Mucosa of rectum (tissue), 2 donors: Measurements from ENCODE around the gene C1GALT1C1.
"Not testable (repeated sequence)": the region's sequence is repeated elsewhere in the genome, so short reads cannot be mapped to it uniquely, and the experiment has no call there.

Source experiments
- H3K27ac ChIP-seq, 2 donors: one replicate each; pipeline ENCODE4 v1.7.0; 2013; ENCODE audit warnings: inconsistent platforms in 2 of 2, low read depth in 2 of 2, low read length in 2 of 2
- H3K27me3 ChIP-seq, 2 donors: one replicate each; pipeline ENCODE4 v1.7.0; 2013; ENCODE audit warnings: low read length in 2 of 2; ENCODE audit not compliant: control insufficient read depth in 2 of 2, insufficient read depth in 2 of 2
- H3K36me3 ChIP-seq, 2 donors: one replicate each; pipeline ENCODE4 v1.7.0; 2013; ENCODE audit warnings: low read length in 2 of 2; ENCODE audit not compliant: control insufficient read depth in 2 of 2, insufficient read depth in 2 of 2
- H3K4me1 ChIP-seq, 2 donors: one replicate each; pipeline ENCODE4 v1.7.0; 2013; ENCODE audit warnings: low read length in 2 of 2, mild to moderate bottlenecking in 1 of 2; ENCODE audit not compliant: control insufficient read depth in 2 of 2, insufficient read depth in 2 of 2
- H3K4me3 ChIP-seq, 2 donors: one replicate each; pipeline ENCODE4 v1.7.0; 2013; ENCODE audit warnings: low read length in 2 of 2
- H3K9ac ChIP-seq, 2 donors: one replicate each; pipeline ENCODE4 v1.7.0; 2013; ENCODE audit warnings: low read length in 2 of 2, low read depth in 1 of 2, mild to moderate bottlenecking in 1 of 2
- H3K9me3 ChIP-seq, 2 donors: one replicate each; pipeline ENCODE4 v1.7.0; 2013; ENCODE audit warnings: low read length in 2 of 2; ENCODE audit not compliant: control insufficient read depth in 2 of 2
- donor health status: healthy.
- donor health status: Normal muscosa, but diverticular disease.

The C1GALT1C1 gene

DNA sequence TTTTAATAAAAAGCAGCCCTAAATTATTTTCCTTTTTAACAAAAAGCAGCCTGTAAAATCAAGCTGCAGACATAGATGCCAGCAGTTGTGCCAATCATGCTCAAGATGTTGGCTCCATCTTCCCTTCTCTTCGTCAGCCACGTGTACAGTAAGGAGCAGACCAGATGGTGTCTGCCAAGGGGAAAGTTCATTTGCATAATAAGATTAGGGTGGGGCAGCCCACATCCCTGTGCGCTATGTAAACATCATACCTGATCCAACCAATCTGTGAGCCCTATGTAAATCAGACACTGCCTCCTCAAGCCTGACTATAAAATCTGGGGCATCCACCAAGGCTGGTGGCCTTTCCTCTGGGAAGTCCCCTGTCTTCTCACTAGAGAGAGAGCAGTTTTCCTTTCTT is 23.1 kb upstream of the C1GALT1C1 start:
- no peak overlapping the region for H3K9ac ChIP-seq
- no peak overlapping the region for H3K27ac ChIP-seq
- no peak overlapping the region for H3K4me3 ChIP-seq
- H3K9me3 ChIP-seq, result no peaks in the 10 kb centered on the region
- H3K27me3 ChIP-seq, result no peaks in the 10 kb centered on the region
- no peaks in the 10 kb centered on the region for H3K36me3 ChIP-seq
- no peaks in the 10 kb centered on the region for H3K4me1 ChIP-seq

DNA sequence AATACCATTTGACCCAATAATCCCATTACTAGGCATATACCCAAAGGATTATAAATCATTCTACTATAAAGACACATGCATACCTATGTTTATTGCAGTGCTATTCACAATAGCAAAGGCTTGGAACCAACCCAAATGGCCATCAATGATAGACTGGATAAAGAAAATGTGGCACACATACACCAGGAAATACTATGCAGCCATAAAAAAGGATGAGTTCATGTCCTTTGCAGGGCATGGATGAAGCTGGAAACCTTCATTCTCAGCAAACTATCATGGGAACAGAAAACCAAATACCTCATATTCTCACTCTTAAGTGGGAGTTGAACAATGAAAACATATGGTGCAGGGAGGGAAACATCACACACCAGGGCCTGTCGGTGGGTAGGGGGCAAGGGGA is 22.4 kb upstream of the C1GALT1C1 start:
- not testable (repeated sequence) for H3K27ac ChIP-seq, H3K4me3 ChIP-seq, H3K4me1 ChIP-seq, H3K27me3 ChIP-seq, H3K36me3 ChIP-seq, H3K9ac ChIP-seq, H3K9me3 ChIP-seq

- Histone ChIP-seq H3K9me3 (no peaks in the 10 kb centered on the region), H3K36me3 (no peaks in the 10 kb centered on the region), H3K27ac (no peak overlapping the region), H3K4me3 (no peak overlapping the region), H3K9ac (no peak overlapping the region), H3K27me3 (no peaks in the 10 kb centered on the region), H3K4me1 (no peaks in the 10 kb centered on the region)
Measured at GRCh38 chrX:120647127-120647526, 17.3 kb upstream of the C1GALT1C1 start.

DNA sequence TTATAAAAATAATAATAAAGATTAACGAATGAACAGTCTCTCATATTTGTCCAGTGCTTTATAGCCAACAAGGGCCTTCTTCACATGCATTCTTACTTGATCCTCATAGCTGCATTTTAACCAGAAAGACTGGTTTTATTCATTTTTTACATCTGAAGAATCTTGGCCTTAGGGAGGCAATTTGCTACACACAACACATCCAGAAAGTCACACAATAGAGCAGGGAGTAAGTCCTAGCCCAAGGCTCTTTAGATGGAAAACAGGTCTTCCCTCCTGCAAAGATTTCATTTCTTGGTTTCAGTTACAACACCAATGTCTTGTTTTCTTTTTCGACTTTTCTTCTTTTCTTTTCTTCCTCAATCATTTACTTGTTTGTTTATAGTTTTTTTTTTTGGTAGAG is 13.0 kb upstream of the C1GALT1C1 start:
- Histone ChIP-seq H3K36me3 (no peaks in the 10 kb centered on the region), H3K9me3 (no peaks in the 10 kb centered on the region), H3K4me1 (no peaks in the 10 kb centered on the region), H3K27me3 (no peaks in the 10 kb centered on the region), H3K9ac (no peak overlapping the region), H3K27ac (no peak overlapping the region), H3K4me3 (no peak overlapping the region)

GRCh38 chrX:120638619-120639018 is 8.8 kb upstream of the C1GALT1C1 start:
- Histone ChIP-seq H3K27me3 (no peaks in the 10 kb centered on the region), H3K9me3 (no peaks in the 10 kb centered on the region), H3K4me3 (no peak overlapping the region), H3K4me1 (no peaks in the 10 kb centered on the region), H3K36me3 (no peaks in the 10 kb centered on the region), H3K27ac (no peak overlapping the region), H3K9ac (no peak overlapping the region)

DNA sequence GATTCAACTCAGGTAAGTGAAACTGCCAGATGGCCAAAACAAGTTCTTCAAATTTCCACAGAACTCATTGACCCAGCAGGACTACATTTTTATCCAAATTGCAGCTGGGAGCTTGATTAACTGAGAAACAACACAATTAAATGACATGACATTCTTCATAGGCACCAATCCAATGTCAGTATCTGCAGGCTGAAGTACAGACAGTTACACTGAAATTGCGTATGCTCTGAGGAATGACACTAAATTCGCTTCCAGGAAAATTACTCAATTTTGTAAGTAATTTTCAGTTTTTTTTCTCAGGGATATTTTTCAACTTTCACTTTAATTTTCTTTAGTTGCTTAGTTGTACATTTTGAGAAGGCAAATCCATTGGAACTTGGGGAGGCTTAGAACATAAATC is 4.5 kb downstream of the C1GALT1C1 start:
- Histone ChIP-seq H3K9ac (no peak overlapping the region), H3K27me3 (no peaks in the 10 kb centered on the region), H3K9me3 (no peaks in the 10 kb centered on the region), H3K4me1 (peaks cover 0 to 6% of the 10 kb centered on the region in 2 donors), H3K4me3 (no peak overlapping the region), H3K27ac (no peak overlapping the region), H3K36me3 (no peaks in the 10 kb centered on the region)

DNA sequence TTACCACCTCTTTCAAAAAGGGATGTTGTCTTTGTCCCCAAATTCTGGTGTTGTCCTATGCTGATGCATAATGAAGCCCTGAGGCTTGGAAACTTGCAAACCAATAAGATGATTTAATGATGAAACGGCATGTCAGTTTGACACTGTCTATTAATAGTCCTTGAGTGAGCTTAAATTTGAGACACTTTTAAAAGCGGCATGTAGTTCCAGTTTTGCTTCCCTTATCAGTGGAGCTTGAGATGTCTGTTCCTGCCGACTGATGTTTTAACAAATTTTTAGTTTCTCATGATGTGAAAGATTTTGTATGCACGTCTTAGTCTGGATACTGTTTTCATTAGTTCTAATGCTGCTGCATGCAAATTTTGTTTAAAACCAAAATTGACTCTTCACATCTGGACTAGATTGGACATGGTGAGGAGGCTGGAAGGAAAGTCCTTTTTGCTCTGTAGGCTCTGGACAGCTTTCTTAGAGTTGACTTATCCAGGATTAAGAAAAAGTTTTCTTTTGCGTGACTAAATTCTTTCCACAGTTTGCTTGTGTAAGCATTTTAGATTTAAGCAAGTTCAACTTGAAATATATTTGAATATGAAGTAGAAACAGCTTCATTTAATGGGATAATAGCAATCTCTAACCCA is 11.7 kb downstream of the C1GALT1C1 start:
- Histone ChIP-seq H3K36me3 (peaks cover 3 to 5% of the 10 kb centered on the region in 2 donors), H3K27me3 (no peaks in the 10 kb centered on the region), H3K9me3 (no peaks in the 10 kb centered on the region), H3K4me3 (no peak overlapping the region), H3K27ac (no peak overlapping the region), H3K4me1 (no peaks in the 10 kb centered on the region), H3K9ac (no peak overlapping the region)

DNA sequence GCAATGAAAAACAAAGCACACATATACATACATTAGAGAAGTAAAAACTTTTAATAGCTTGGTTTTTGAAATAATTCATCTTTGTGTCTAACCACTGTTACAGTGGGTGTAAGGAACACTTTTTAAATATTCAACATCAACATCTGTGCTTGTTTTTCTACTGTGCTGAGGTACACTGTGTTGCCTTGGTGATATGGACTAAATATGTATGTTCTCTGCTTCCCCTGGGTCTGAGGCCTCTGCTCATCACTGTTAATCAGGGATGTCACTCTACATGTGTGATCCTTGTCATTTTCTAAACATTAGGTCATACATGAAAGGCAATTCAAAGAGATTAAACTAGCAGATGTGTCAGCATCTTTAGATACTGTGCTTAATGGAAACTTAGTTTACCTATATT is 15.0 kb downstream of the C1GALT1C1 start:
- Histone ChIP-seq H3K9me3 (no peaks in the 10 kb centered on the region), H3K4me1 (no peaks in the 10 kb centered on the region), H3K27ac (no peak overlapping the region), H3K9ac (no peak overlapping the region), H3K27me3 (no peaks in the 10 kb centered on the region), H3K4me3 (no peak overlapping the region), H3K36me3 (peaks cover 3 to 5% of the 10 kb centered on the region in 2 donors)

DNA sequence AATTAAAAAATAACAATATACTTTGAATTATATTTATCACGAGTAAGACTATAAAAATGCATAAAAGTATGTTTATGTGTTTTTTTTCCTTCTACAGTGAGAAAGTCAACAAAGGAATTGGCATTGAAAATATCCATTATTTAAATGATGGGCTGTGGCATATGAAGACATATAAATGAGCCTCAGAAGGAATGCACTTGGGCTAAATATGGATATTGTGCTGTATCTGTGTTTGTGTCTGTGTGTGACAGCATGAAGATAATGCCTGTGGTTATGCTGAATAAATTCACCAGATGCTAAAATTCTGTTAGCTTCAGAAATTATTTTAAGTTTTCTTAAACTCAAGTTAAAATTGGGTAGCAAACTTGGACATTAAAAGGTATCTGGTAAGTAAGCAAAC is 17.8 kb downstream of the C1GALT1C1 start:
- Histone ChIP-seq H3K36me3 (peaks cover 3 to 8% of the 10 kb centered on the region in 2 donors), H3K9ac (no peak overlapping the region), H3K4me3 (no peak overlapping the region), H3K4me1 (no peaks in the 10 kb centered on the region), H3K27me3 (no peaks in the 10 kb centered on the region), H3K9me3 (no peaks in the 10 kb centered on the region), H3K27ac (no peak overlapping the region)

- no peaks in the 10 kb centered on the region for H3K4me1 ChIP-seq
- peaks cover 0 to 3% of the 10 kb centered on the region in 2 donors for H3K36me3 ChIP-seq
- peak overlapping the region; percentile 78 to 79 for H3K9ac ChIP-seq
- no peaks in the 10 kb centered on the region for H3K27me3 ChIP-seq
- H3K9me3 ChIP-seq, result no peaks in the 10 kb centered on the region
- H3K4me3 ChIP-seq, result peak overlapping the region; percentile 60 to 84
- H3K27ac ChIP-seq, result peak overlapping the region; percentile 91 to 93
Measured at GRCh38 chrX:120604361-120604782, 25.5 kb downstream of the C1GALT1C1 start.
